GM10248 (cell line): ENCODE results near the gene METTL26.

Experiments used
- CTCF ChIA-PET: fragments of 300-600 bp; sonication (Branson Sonifier 250); formaldehyde crosslinking; extraction: SDS; loops from one replicate; lab custom pipeline; 2021; ENCODE audit warnings: antibody characterized with exemption; lab: Yijun Ruan, JAX
- POLR2A ChIA-PET: fragments of 350-650 bp; sonication (Branson Sonifier 250); formaldehyde crosslinking; extraction: SDS; loops from one replicate; lab custom pipeline; 2020; ENCODE audit warnings: antibody characterized with exemption; lab: Yijun Ruan, JAX
- DNase-seq: peaks from one replicate; pipeline ENCODE4 v3.0.0; 2012; ENCODE audit errors: extremely low spot score
- TF ChIP-seq, protein P1 (sequence below): IDR thresholded peaks from 2 replicates; pipeline ENCODE4 v1.5.1; 2012; ENCODE audit warnings: mild to moderate bottlenecking, low read depth; ENCODE audit errors: extremely low read depth, missing control alignments, control extremely low read depth

The METTL26 gene

DNA sequence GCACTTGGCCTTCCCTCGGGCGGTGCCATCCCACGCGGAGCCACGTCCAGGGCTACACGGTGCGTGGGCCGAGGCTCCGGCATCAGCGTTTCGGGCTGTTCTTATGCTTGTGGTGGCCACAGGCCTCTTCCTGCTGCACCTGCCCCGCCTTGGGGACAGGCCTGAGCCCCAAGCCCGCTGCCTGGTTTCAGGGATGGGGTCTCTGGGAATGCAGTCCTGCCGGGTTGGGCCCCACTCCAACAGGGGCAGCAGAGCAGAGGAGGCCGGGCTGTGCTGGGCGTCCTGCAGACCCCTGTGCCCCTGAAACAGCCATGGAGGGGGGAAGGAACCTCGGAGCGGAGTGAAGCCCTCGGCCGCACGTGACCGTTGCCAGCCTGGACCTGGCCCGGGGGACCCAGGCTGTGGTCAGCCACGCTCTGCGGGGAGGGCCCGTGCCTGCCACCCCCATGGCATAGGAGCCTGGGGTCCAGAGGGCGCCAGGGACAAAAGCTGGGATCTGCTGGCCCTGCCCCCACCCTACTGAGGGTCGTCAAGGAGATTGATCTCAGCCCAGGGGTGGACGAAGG lies 5.8 kb downstream of the METTL26 start:
- ChIA-PET POLR2A (no interaction called here), CTCF (no interaction called here)
- TF ChIP-seq, protein P1, sequence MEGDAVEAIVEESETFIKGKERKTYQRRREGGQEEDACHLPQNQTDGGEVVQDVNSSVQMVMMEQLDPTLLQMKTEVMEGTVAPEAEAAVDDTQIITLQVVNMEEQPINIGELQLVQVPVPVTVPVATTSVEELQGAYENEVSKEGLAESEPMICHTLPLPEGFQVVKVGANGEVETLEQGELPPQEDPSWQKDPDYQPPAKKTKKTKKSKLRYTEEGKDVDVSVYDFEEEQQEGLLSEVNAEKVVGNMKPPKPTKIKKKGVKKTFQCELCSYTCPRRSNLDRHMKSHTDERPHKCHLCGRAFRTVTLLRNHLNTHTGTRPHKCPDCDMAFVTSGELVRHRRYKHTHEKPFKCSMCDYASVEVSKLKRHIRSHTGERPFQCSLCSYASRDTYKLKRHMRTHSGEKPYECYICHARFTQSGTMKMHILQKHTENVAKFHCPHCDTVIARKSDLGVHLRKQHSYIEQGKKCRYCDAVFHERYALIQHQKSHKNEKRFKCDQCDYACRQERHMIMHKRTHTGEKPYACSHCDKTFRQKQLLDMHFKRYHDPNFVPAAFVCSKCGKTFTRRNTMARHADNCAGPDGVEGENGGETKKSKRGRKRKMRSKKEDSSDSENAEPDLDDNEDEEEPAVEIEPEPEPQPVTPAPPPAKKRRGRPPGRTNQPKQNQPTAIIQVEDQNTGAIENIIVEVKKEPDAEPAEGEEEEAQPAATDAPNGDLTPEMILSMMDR: no peak
- DNase-seq: no peak

DNA sequence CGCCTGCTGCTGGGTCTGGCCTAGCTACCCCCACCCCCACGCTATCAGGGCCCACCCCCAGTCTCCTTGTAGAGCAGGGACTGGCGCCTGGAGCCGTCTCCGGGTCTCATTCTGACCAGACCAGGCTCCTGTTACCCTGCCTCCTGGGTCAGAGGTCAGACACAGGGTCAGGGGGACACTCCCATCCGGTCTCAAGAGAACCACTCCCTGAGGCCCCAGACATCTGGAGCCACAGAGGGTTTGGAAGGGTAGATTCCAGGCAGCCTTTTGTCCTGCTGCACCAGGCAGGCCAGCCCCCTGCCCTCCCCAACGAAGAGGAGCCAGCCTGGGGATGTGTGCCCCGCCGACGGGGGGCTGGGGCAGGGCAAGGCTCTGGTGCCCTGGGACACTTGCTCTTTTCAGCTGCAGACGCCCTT lies 6.3 kb downstream of the METTL26 start:
- ChIA-PET CTCF (no interaction called here), POLR2A (no interaction called here)
- TF ChIP-seq, protein P1: no peak
- no peak for DNase-seq

DNA sequence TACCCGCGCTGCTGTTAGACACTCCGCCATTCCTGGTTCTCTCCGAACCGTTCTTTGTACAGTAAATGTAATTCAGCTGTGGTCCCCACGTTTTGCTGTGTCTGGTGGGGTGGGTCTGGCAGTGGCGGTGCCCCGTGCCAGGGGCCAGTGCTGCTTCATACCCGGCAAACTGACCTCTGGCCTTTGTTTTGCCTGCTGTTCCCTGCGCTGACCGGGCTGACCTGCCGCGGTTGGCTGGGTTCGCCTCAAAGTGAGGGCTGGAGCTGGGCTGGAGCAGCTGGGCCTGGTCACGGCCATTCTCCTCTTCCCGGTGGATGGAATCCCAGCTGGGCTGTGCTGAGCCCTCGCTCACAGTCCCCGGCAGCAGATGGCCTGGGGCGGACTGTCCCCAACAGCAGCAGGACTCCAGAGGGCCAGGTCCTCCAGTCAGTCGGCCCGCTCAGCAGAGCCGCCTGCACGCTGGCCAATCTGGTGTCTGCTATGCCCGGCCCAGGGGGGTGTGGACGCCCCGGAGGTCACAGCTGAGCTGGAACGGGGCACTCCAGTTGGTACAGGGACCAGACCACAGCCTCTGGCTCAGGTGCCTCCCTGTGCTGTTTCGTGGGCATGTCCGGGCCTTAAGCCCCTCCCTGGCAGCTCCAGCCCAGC lies 6.8 kb downstream of the METTL26 start:
- TF ChIP-seq, protein P1: no peak
- ChIA-PET CTCF (no interaction called here), POLR2A (interaction anchor here (0.6 kb wide), 1 partner anchor 43 kb away, joined by 6 read pairs; no protein-coding TSS in a partner anchor)
- DNase-seq: no peak

DNA sequence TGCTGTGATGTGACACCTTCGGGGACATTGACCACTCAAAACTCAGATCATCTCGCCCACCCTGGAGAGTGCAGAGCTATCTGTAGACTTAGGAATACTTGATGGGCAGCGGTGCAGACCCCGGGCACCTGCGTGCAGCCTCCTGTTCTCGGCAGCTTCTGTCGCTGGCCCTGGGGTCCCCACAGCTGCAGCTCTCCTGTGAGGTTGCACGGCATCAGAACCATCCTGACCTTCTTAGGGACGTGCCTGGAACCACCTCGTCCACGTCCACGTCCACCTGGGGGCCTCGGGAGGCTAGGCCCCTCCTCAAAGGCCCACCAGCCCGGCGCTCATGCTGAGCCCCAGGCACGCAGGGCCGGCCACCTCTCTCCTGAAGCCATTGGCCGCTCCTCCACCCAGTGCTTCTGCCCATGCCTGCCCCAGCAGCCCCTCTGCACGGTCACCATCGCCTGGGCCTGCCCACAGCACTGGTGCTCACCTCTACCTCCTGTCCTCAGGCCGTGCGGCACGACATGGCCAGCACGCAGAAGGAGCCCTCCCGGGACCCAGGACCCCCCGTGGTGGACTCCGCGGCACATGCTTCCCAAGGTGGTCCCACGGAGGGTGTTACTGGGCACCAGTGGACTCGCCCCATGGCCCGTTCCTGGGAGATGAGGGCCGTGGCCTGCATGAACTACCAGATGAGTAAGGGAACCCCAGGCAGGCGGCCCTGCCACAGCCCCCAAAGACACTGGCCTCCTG lies 7.6 kb downstream of the METTL26 start:
- TF ChIP-seq, protein P1: no peak
- ChIA-PET POLR2A (interaction anchor here (0.6 kb wide), 1 partner anchor 44 kb away, joined by 6 read pairs; no protein-coding TSS in a partner anchor), CTCF (interaction anchor here (1.1 to 1.2 kb wide), 2 partner anchors 8 to 36 kb away, joined by 3 to 4 read pairs; partner anchors contain the start of gene METTL26)
- DNase-seq: no peak

DNA sequence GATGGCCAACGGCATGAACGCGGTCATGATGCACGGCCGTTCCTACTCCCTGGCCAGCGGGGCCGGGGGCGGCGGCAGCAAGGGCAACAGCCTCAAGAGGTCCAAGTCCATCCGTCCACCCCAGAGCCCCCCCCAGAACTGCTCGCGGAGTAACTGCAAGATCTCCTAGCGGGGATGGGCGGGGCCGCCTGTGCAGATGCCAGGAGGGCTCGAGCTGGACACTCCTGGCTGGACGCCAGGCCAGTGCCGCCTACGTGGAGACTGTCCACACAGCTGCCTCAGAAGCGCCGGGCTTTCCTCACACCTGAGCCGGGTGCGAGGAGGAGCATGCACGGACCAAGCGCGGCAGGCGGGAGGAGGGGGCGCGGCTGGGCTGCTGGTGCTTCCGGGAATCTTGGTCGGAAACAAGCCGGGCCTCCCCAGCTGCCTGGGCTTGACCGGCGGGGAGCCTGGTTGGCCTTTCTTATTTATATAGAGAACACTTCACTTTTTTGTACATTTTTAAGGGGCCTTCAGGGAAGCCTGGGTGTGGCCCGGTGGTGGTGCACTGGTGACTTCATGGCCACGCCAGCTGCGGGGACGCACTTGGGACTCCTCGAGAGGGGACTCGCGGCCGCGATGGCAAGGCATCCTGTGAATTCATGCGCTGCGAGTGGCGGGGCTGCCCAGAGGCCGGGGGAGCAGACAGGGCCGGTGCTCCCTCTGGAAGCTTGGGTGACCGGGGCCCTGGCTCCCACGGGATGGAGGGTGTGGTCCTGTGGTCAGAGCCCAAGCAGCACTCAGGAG lies 8.5 kb downstream of the METTL26 start:
- ChIA-PET CTCF (interaction anchor here (1.1 to 1.2 kb wide), 2 partner anchors 9 to 35 kb away, joined by 3 to 4 read pairs; partner anchors contain the start of gene METTL26), POLR2A (interaction anchor here (0.7 kb wide), 1 partner anchor 383 kb away, joined by 3 read pairs; no protein-coding TSS in a partner anchor)
- DNase-seq: no peak
- TF ChIP-seq, protein P1: no peak
